ENCODE data around the gene RUNX3. TPM values are rescaled to one million over a fixed set of nuclear protein-coding genes. Genes with fewer than 3 reads are reported as not detected.

The RUNX3 gene
- polyA plus RNA-seq, 6 donors from 2014 or later = 14.7 to 28.7 (median 18.2) TPM

GRCh38 chr1:24959623-24959975 is 29.5 kb upstream of the RUNX3 start:
- no peaks in the 10 kb centered on the region for H3K9me3 Mint-ChIP-seq

DNA sequence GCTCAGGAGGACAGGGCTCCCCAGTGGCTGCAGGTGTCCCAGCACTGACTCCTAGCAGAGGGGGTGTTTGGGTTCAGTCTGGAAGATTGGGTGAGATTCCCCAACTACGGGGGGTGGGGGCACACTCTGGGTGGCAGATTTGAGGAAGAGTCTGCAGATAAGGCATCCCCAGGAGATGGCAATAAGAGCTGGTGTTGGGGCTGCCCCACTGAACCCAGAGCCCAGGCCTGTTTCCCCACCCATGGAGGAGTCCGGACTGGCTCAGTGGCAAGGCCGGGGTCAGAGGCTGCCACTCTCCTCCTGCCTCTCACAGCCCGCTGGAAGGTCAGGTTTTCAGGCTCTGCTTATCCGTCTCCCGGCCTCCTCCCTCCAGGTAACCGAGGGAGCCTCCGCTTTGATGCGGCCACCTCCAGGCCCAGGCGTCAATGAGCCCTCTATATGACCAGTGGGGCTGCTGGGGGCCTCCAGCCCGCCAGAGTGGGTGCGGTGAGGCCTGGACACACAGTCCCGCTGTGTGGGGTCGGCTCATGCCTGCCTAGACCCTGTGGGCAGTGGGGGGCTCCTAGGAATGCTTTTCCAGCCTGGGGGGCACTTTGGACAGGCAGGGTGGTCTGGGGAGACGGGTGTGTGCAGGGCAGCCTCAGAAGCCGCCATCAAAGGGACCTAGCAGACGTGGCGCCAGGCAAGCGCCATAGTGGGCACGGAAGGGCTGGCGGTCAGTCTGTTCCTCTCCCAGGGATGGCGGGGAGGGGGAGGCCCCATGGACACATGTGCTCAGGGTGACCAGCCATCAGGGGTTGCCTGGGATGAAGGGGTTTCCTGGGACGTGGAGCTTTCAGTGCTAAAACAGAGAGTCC is 28.9 kb upstream of the RUNX3 start:
- H3K27me3 Mint-ChIP-seq = no peaks in the 10 kb centered on the region
- DNase-seq = no peak
- H3K9me3 Mint-ChIP-seq = no peaks in the 10 kb centered on the region
- no peak for ATAC-seq (ENCODE audit: low read depth in 2 of 2)
- peak overlapping the region in 1 of 8 donors; percentile 65 for H3K4me3 Mint-ChIP-seq
- H3K27ac Mint-ChIP-seq = peak overlapping the region in 2 of 6 donors; percentile 15 to 85
- peaks cover 28 to 55% (median 34%) of the 10 kb centered on the region in 3 donors for H3K4me1 Mint-ChIP-seq
- H3K36me3 Mint-ChIP-seq = no peaks in the 10 kb centered on the region

More at GRCh38 chr1:24959623-24959975, 29.5 kb upstream of the RUNX3 start:
- Mint-ChIP-seq H3K27me3 (no peaks in the 10 kb centered on the region), H3K36me3 (no peaks in the 10 kb centered on the region), H3K27ac (peak overlapping the region in 2 of 6 donors; percentile 19 to 40), H3K4me1 (peaks cover 25 to 55% (median 30%) of the 10 kb centered on the region in 3 donors), H3K4me3 (no peak overlapping the region)
- DNase-seq = no peak
- ATAC-seq (ENCODE audit: low read depth in 2 of 2) = no peak

GRCh38 chr1:24957808-24958752 is 28.0 kb upstream of the RUNX3 start:
- Mint-ChIP-seq H3K9me3 (no peaks in the 10 kb centered on the region), H3K27me3 (no peaks in the 10 kb centered on the region), H3K4me1 (peaks cover 33 to 59% (median 34%) of the 10 kb centered on the region in 3 donors), H3K36me3 (no peaks in the 10 kb centered on the region), H3K4me3 (peak overlapping the region in 3 of 8 donors; percentile 41 to 65 (median 49)), H3K27ac (peak overlapping the region in 3 of 6 donors; percentile 15 to 84 (median 77))
- ATAC-seq (ENCODE audit: low read depth in 2 of 2) (no peak), DNase-seq (no peak)

- peak; percentile 53 for DNase-seq
- Mint-ChIP-seq H3K27ac (peak overlapping the region; percentile 76 to 93 (median 89)), H3K27me3 (no peaks in the 10 kb centered on the region), H3K9me3 (no peaks in the 10 kb centered on the region), H3K4me3 (peak overlapping the region in 6 of 8 donors; percentile 23 to 84 (median 68)), H3K4me1 (peaks cover 38 to 68% (median 41%) of the 10 kb centered on the region in 3 donors), H3K36me3 (no peaks in the 10 kb centered on the region)
- ATAC-seq (ENCODE audit: low read depth in 2 of 2) = peak; percentile 80 to 83
These were observed 27.1 kb upstream of the RUNX3 start for GRCh38 chr1:24957016-24957807.

DNA sequence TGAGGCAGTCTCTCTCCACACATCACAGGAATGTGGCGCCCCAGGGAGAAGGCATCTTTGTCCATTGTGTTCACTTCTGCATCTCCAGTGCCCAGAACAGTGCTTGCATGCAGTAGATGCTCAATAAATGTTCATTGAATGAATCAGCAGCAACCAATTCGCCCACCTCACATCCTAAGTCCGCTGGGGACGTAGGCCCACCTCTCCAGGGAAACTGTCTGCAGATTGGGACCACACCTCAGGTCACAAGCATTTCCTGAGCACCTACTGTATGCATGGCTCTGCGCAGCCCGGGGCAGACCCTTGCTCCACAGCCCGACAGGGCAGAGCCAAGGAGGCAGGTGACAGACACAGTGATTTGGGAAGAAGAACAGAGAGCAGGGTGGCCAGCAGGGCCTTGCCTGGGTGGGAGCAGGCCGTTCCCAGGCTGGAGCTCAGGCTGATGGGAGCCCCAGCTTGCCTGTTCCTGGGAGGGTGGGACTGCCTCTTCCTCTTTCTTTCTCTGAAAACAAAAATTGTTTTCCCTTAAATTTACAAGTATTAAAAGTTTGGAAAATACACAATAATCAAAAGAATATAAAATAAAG is 25.8 kb upstream of the RUNX3 start:
- ATAC-seq (ENCODE audit: low read depth in 2 of 2) = no peak

GRCh38 chr1:24955161-24955560 is 25.1 kb upstream of the RUNX3 start:
- Mint-ChIP-seq H3K27me3 (no peaks in the 10 kb centered on the region), H3K4me1 (peaks cover 38 to 76% (median 42%) of the 10 kb centered on the region in 3 donors), H3K4me3 (peak overlapping the region in 6 of 8 donors; percentile 12 to 79 (median 60)), H3K27ac (peak overlapping the region in 5 of 6 donors; percentile 22 to 95 (median 81)), H3K36me3 (no peaks in the 10 kb centered on the region), H3K9me3 (no peaks in the 10 kb centered on the region)
- ATAC-seq (ENCODE audit: low read depth in 2 of 2) (peak; percentile 17 to 22), DNase-seq (no peak)

More for the DNA sequence above, 25.8 kb upstream of the RUNX3 start:
- Mint-ChIP-seq H3K36me3 (no peaks in the 10 kb centered on the region), H3K27me3 (no peaks in the 10 kb centered on the region), H3K4me1 (peaks cover 38 to 77% (median 42%) of the 10 kb centered on the region in 3 donors), H3K4me3 (peak overlapping the region in 2 of 8 donors; percentile 29 to 54), H3K9me3 (no peaks in the 10 kb centered on the region), H3K27ac (peak overlapping the region in 2 of 6 donors; percentile 43 to 95)
- no peak for DNase-seq

DNA sequence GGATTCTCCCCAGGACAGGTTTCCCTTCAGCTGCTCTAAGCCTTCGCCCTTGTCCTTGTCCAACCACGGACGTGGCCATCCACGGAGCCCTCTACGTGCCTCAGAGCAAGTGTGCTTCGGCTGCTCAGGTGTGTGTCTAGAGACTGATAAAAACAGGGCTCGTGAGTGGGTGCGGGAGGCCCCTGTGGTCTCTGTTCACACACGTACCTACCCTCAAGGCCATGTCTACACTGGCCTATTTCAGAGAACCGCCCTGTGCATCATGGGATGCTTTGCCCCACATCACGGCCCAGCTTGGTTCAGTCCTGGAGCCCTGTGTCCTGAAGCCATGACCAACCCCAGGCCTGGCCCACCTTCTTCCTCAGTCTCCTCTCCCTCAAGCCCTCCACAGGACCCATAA is 24.6 kb upstream of the RUNX3 start:
- H3K36me3 Mint-ChIP-seq = no peaks in the 10 kb centered on the region
- ATAC-seq (ENCODE audit: low read depth in 2 of 2) (no peak), DNase-seq (no peak)
- H3K4me1 Mint-ChIP-seq = peaks cover 38 to 71% (median 42%) of the 10 kb centered on the region in 3 donors
- H3K9me3 Mint-ChIP-seq = no peaks in the 10 kb centered on the region
- H3K27me3 Mint-ChIP-seq = no peaks in the 10 kb centered on the region
- H3K4me3 Mint-ChIP-seq = peak overlapping the region in 4 of 8 donors; percentile 12 to 79 (median 64)
- peak overlapping the region in 5 of 6 donors; percentile 9 to 89 (median 43) for H3K27ac Mint-ChIP-seq

DNA sequence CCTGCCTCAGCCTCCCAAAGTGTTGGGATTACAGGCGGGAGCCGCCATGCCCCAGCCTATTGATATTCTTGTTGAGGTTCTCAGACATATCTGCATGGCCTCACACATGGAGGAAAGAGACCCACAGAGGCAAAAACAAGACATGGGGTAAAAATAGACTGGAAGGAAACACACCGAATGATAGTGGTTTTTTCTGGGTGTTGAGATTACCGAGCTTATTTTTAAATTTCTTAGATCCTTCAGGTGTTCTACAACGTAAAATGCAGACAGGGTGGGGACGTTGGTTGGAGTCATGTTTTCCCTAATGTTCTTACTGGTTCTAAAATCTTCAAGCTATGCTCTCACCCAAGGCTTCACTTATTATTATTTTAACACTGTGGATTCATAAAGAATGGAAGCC is 23.9 kb upstream of the RUNX3 start:
- H3K9me3 Mint-ChIP-seq = no peaks in the 10 kb centered on the region
- H3K27ac Mint-ChIP-seq = peak overlapping the region in 3 of 6 donors; percentile 32 to 82 (median 68)
- H3K4me1 Mint-ChIP-seq = peaks cover 38 to 71% (median 42%) of the 10 kb centered on the region in 3 donors
- no peaks in the 10 kb centered on the region for H3K27me3 Mint-ChIP-seq
- ATAC-seq (ENCODE audit: low read depth in 2 of 2) = no peak
- DNase-seq = no peak
- peak overlapping the region in 6 of 8 donors; percentile 12 to 72 (median 47) for H3K4me3 Mint-ChIP-seq
- H3K36me3 Mint-ChIP-seq = no peaks in the 10 kb centered on the region

DNA sequence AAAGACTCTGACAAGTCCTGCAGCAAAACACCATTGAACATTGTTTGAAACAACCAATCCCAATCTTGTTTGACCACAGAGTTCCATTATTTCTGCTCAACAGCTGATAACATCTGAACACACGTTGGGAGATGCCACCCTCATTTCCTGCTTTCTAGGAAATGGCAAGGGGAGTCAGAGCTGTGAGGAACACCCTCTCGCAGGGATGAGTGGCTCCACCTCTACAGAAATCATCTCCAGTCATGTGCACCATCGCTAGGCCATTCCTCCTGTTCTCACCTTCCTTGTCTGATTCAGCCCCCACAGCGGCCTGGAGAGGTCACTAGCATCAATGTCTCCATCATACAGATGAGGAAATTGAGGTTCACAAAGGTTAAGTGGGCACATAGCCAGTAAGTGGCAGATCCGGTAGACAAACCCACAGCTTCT is 22.4 kb upstream of the RUNX3 start:
- ATAC-seq (ENCODE audit: low read depth in 2 of 2) = peak in 1 of 2 donors; percentile 26
- H3K4me1 Mint-ChIP-seq = peaks cover 37 to 75% (median 49%) of the 10 kb centered on the region in 3 donors
- H3K4me3 Mint-ChIP-seq = peak overlapping the region in 2 of 8 donors; percentile 17 to 22
- no peaks in the 10 kb centered on the region for H3K9me3 Mint-ChIP-seq
- peak overlapping the region in 3 of 6 donors; percentile 16 to 65 (median 28) for H3K27ac Mint-ChIP-seq
- H3K27me3 Mint-ChIP-seq = no peaks in the 10 kb centered on the region
- no peaks in the 10 kb centered on the region for H3K36me3 Mint-ChIP-seq
- no peak for DNase-seq

GRCh38 chr1:24951810-24952412 is 21.8 kb upstream of the RUNX3 start:
- ATAC-seq (ENCODE audit: low read depth in 2 of 2) (no peak), DNase-seq (no peak)
- no peaks in the 10 kb centered on the region for H3K9me3 Mint-ChIP-seq
- no peaks in the 10 kb centered on the region for H3K27me3 Mint-ChIP-seq
- H3K36me3 Mint-ChIP-seq = no peaks in the 10 kb centered on the region
- H3K27ac Mint-ChIP-seq = peak overlapping the region in 2 of 6 donors; percentile 27 to 39
- H3K4me3 Mint-ChIP-seq = no peak overlapping the region
- H3K4me1 Mint-ChIP-seq = peaks cover 32 to 73% (median 44%) of the 10 kb centered on the region in 3 donors

- H3K4me1 Mint-ChIP-seq = peaks cover 28 to 67% (median 39%) of the 10 kb centered on the region in 3 donors
- H3K27me3 Mint-ChIP-seq = no peaks in the 10 kb centered on the region
- H3K9me3 Mint-ChIP-seq = no peaks in the 10 kb centered on the region
- H3K27ac Mint-ChIP-seq = peak overlapping the region in 4 of 6 donors; percentile 22 to 57 (median 42)
- ATAC-seq (ENCODE audit: low read depth in 2 of 2) = no peak
- no peak overlapping the region for H3K4me3 Mint-ChIP-seq
- H3K36me3 Mint-ChIP-seq = no peaks in the 10 kb centered on the region
- no peak for DNase-seq
These were observed 21.3 kb upstream of the RUNX3 start for GRCh38 chr1:24951337-24951736.
